ENCODE results near the gene LAMB3. TPM values are rescaled to one million over a fixed set of nuclear protein-coding genes. Genes with fewer than 3 reads are reported as not detected.
A peak's percentile ranks its signal among the peaks of the same experiment; 100 is the strongest.

The LAMB3 gene
- total RNA-seq, 1 donor from 2014 or later = 4.2 TPM

DNA sequence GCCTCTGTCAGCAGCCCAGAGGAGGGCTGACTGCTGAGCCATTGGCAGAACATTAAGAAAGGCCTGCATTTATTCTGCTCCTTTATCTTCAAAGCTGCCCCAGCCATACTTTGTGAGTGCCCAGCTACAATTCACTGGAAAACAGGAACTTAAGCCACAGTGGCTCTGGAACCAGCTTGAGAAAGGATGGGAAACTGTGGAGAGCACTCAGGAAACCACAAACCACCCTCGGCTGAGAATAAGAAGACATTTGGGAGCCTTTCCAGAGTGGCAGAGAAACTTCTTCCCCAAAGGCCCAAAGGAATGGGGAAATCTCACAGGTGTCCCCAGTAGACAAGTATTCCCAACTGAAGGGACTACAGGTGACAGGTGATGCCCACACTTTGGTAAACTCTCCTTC is 1.8 kb downstream of the LAMB3 start:
- H3K27ac Mint-ChIP-seq (ENCODE audit: unreplicated experiment) = no peak overlapping the region
- no peaks in the 10 kb centered on the region for H3K79me2 ChIP-seq (ENCODE audit: insufficient read depth, low read length)
- TF ChIP-seq EZH2 (IDR thresholded peaks at IDR 0.05; ENCODE audit: insufficient read depth, low read length) (no peak), CTCF (IDR thresholded peaks at IDR 0.05; ENCODE audit: insufficient read depth, low read depth, low read length) (no peak)
- FAIRE-seq (no peak), DNase-seq (ENCODE audit: low read depth) (peak; percentile 56)
- H3K36me3 ChIP-seq (ENCODE audit: insufficient read depth, low read length) = no peaks in the 10 kb centered on the region
- H3K27me3 ChIP-seq (ENCODE audit: insufficient read depth, low read length) = no peaks in the 10 kb centered on the region
- H3K4me2 ChIP-seq (ENCODE audit: low read length) = peak overlapping the region; percentile 35
- H3K9me3 Mint-ChIP-seq (ENCODE audit: unreplicated experiment) = no peaks in the 10 kb centered on the region
- H3K27me3 Mint-ChIP-seq (ENCODE audit: low read depth, unreplicated experiment) = peaks cover 5% of the 10 kb centered on the region
- H3K27ac ChIP-seq (ENCODE audit: low read depth, low read length) = peak overlapping the region; percentile 53
- H3K4me1 Mint-ChIP-seq (ENCODE audit: low read depth, unreplicated experiment) = peaks cover 70% of the 10 kb centered on the region
- H3K4me3 ChIP-seq (ENCODE audit: insufficient read depth, low read depth, low read length) = no peak overlapping the region
- no peak overlapping the region for H2AFZ ChIP-seq (ENCODE audit: low read depth, low read length)
- H3K9ac ChIP-seq (ENCODE audit: low read length) = peak overlapping the region; percentile 3
- H3K9me3 ChIP-seq (ENCODE audit: insufficient read depth, low read depth, low read length) = no peaks in the 10 kb centered on the region
- H4K20me1 ChIP-seq (ENCODE audit: insufficient read depth, low read length) = no peaks in the 10 kb centered on the region
- no peaks in the 10 kb centered on the region for H3K36me3 Mint-ChIP-seq (ENCODE audit: low read depth, unreplicated experiment)
- H3K4me1 ChIP-seq (ENCODE audit: insufficient read depth, low read length) = peaks cover 70% of the 10 kb centered on the region
- no peak overlapping the region for H3K4me3 Mint-ChIP-seq (ENCODE audit: unreplicated experiment)

- Histone ChIP-seq H3K79me2 (ENCODE audit: insufficient read depth, low read length) (no peaks in the 10 kb centered on the region), H3K4me3 (ENCODE audit: insufficient read depth, low read depth, low read length) (peak overlapping the region; percentile 40), H4K20me1 (ENCODE audit: insufficient read depth, low read length) (no peaks in the 10 kb centered on the region), H3K4me1 (ENCODE audit: insufficient read depth, low read length) (peaks cover 70% of the 10 kb centered on the region), H2AFZ (ENCODE audit: low read depth, low read length) (peak overlapping the region; percentile 27), H3K36me3 (ENCODE audit: insufficient read depth, low read length) (no peaks in the 10 kb centered on the region), H3K9me3 (ENCODE audit: insufficient read depth, low read depth, low read length) (no peaks in the 10 kb centered on the region), H3K9ac (ENCODE audit: low read length) (peak overlapping the region; percentile 56), H3K27me3 (ENCODE audit: insufficient read depth, low read length) (no peaks in the 10 kb centered on the region), H3K27ac (ENCODE audit: low read depth, low read length) (peak overlapping the region; percentile 70), H3K4me2 (ENCODE audit: low read length) (peak overlapping the region; percentile 81)
- DNase-seq (ENCODE audit: low read depth) (peak; percentile 90), FAIRE-seq (peak; percentile 98)
- Mint-ChIP-seq H3K4me1 (ENCODE audit: low read depth, unreplicated experiment) (peaks cover 68% of the 10 kb centered on the region), H3K27me3 (ENCODE audit: low read depth, unreplicated experiment) (peaks cover 8% of the 10 kb centered on the region), H3K4me3 (ENCODE audit: unreplicated experiment) (no peak overlapping the region), H3K36me3 (ENCODE audit: low read depth, unreplicated experiment) (no peaks in the 10 kb centered on the region), H3K27ac (ENCODE audit: unreplicated experiment) (peak overlapping the region; percentile 35), H3K9me3 (ENCODE audit: unreplicated experiment) (no peaks in the 10 kb centered on the region)
- TF ChIP-seq CTCF (IDR thresholded peaks at IDR 0.05; ENCODE audit: insufficient read depth, low read depth, low read length) (no peak), EZH2 (IDR thresholded peaks at IDR 0.05; ENCODE audit: insufficient read depth, low read length) (no peak)
Observed at GRCh38 chr1:209648931-209649776, 3.1 kb downstream of the LAMB3 start.

DNA sequence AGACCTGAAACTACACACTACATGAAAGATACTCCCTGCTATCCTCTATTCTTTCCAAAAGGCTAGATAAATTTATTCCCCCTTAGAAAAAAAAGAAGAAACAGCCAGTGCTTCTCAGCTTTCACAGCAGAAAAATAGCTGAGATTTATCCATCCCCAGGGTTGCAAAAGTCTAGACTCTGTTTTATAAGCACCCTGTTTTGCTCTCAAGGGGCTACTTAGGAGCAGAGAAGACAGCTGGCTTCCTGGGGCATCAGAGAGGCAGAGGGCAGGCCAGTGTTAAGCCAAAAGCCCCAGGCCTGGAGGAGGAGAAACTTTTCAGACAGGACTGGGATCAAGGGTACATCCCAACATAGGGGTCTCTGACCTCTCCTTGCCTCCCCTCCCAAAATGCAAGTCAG is 3.9 kb downstream of the LAMB3 start:
- Histone ChIP-seq H3K4me1 (ENCODE audit: insufficient read depth, low read length) (peaks cover 65% of the 10 kb centered on the region), H3K9me3 (ENCODE audit: insufficient read depth, low read depth, low read length) (no peaks in the 10 kb centered on the region), H3K9ac (ENCODE audit: low read length) (no peak overlapping the region), H4K20me1 (ENCODE audit: insufficient read depth, low read length) (no peaks in the 10 kb centered on the region), H3K27me3 (ENCODE audit: insufficient read depth, low read length) (no peaks in the 10 kb centered on the region), H3K4me2 (ENCODE audit: low read length) (no peak overlapping the region), H3K4me3 (ENCODE audit: insufficient read depth, low read depth, low read length) (no peak overlapping the region), H2AFZ (ENCODE audit: low read depth, low read length) (no peak overlapping the region), H3K79me2 (ENCODE audit: insufficient read depth, low read length) (no peaks in the 10 kb centered on the region), H3K27ac (ENCODE audit: low read depth, low read length) (no peak overlapping the region), H3K36me3 (ENCODE audit: insufficient read depth, low read length) (no peaks in the 10 kb centered on the region)
- Mint-ChIP-seq H3K4me3 (ENCODE audit: unreplicated experiment) (peak overlapping the region; percentile 22), H3K4me1 (ENCODE audit: low read depth, unreplicated experiment) (peaks cover 62% of the 10 kb centered on the region), H3K9me3 (ENCODE audit: unreplicated experiment) (no peaks in the 10 kb centered on the region), H3K36me3 (ENCODE audit: low read depth, unreplicated experiment) (no peaks in the 10 kb centered on the region), H3K27ac (ENCODE audit: unreplicated experiment) (no peak overlapping the region), H3K27me3 (ENCODE audit: low read depth, unreplicated experiment) (peaks cover 8% of the 10 kb centered on the region)
- DNase-seq (ENCODE audit: low read depth) (no peak), FAIRE-seq (no peak)
- no peak for TF ChIP-seq EZH2 (IDR thresholded peaks at IDR 0.05; ENCODE audit: insufficient read depth, low read length)
- TF ChIP-seq CTCF (IDR thresholded peaks at IDR 0.05; ENCODE audit: insufficient read depth, low read depth, low read length) = no peak

Measured in astrocyte (in vitro differentiated cells and primary cell).